Measurements from ENCODE around the gene CDC14A. TPM values are rescaled to one million over a fixed set of nuclear protein-coding genes. Genes with fewer than 3 reads are reported as not detected.
"Not testable (repeated sequence)": the region's sequence is repeated elsewhere in the genome, so short reads cannot be mapped to it uniquely, and the experiment has no call there.

The CDC14A gene
- total and polyA plus RNA-seq, 2 donors (not counting 1 experiment from before 2014, with no cell fraction given), result 1.4 to 3.5 TPM

DNA sequence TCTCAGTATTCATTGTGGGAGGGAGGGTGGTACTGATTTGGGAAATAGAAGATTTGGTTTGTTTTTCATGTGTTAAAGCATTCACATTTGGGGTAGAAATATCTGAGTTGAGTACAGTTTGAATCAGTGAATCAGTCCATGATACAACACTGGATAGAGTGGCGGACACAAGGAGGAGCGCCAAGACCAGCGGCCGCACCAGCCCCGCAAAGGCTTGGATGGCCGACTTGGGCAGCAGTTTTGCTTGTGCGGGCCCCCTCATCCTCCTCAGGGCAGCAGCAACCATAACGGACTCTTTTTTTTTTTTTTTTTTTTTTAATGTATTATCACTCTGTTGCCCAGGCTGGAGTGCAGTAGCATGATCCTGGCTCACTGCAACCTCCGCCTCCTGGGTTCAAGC is 20.0 kb upstream of the CDC14A start:
- DNase-seq (ENCODE audit: low read depth in 2 of 2), result no peak
- no peaks in the 10 kb centered on the region for H3K9me3 ChIP-seq (ENCODE audit: control insufficient read depth, insufficient read depth, low read depth, low read length)
- no peaks in the 10 kb centered on the region for H3K36me3 ChIP-seq (ENCODE audit: control insufficient read depth, insufficient read depth, low read length)
- TF ChIP-seq EZH2 (IDR thresholded peaks at IDR 0.05; ENCODE audit: low read length, missing control alignments), result no peak
- no peak overlapping the region for H3K9ac ChIP-seq (ENCODE audit: insufficient read depth, low read length)
- no peaks in the 10 kb centered on the region for H3K27me3 ChIP-seq (ENCODE audit: control insufficient read depth, insufficient read depth, low read length)
- H3K79me2 ChIP-seq (ENCODE audit: control insufficient read depth, insufficient read depth, low read length), result no peaks in the 10 kb centered on the region
- no peak overlapping the region for H2AFZ ChIP-seq (ENCODE audit: low read length)
- no peak overlapping the region for H3K4me3 ChIP-seq (replicated peaks in 1 of 4; ENCODE audit: control extremely low read depth in 1 of 4, insufficient read depth in 1 of 4, low read depth in 3 of 4, low read length in 4 of 4)
- no peaks in the 10 kb centered on the region for H4K20me1 ChIP-seq (ENCODE audit: control insufficient read depth, extremely low read depth, insufficient read depth, low read length)
- no peak overlapping the region for H3K27ac ChIP-seq (ENCODE audit: insufficient read depth, low read length)
- H3K4me2 ChIP-seq (ENCODE audit: extremely low read depth, insufficient read depth, low read length), result no peak overlapping the region
- no peaks in the 10 kb centered on the region for H3K4me1 ChIP-seq (ENCODE audit: control insufficient read depth, extremely low read depth, insufficient read depth, low read length)

DNA sequence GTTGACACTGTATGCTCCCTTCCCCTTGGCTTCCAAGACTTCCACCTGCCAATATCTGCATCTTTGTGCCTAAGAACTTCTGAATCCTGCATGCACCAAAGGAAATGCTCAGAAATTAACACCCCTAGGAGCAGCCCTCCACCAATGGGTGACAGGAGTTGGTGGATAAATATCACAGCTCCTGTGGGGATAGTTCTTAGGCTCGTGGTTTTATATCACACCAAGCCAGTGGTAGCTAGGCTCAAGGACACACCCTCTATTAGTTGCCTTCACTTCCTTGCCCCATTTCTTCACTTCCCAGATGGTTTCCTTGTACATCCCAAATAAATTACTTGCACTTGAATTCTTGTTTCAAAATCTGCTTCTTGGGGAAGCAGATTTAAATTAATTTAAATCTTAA is 16.9 kb upstream of the CDC14A start:
- DNase-seq (ENCODE audit: low read depth in 2 of 2), result no peak
- Histone ChIP-seq H3K27me3 (ENCODE audit: control insufficient read depth, insufficient read depth, low read length) (no peaks in the 10 kb centered on the region), H3K9ac (ENCODE audit: insufficient read depth, low read length) (no peak overlapping the region), H3K4me2 (ENCODE audit: extremely low read depth, insufficient read depth, low read length) (no peak overlapping the region), H3K27ac (ENCODE audit: insufficient read depth, low read length) (no peak overlapping the region), H3K4me3 (replicated peaks in 1 of 4; ENCODE audit: control extremely low read depth in 1 of 4, insufficient read depth in 1 of 4, low read depth in 3 of 4, low read length in 4 of 4) (no peak overlapping the region), H3K4me1 (ENCODE audit: control insufficient read depth, extremely low read depth, insufficient read depth, low read length) (no peaks in the 10 kb centered on the region), H4K20me1 (ENCODE audit: control insufficient read depth, extremely low read depth, insufficient read depth, low read length) (no peaks in the 10 kb centered on the region), H3K9me3 (ENCODE audit: control insufficient read depth, insufficient read depth, low read depth, low read length) (no peaks in the 10 kb centered on the region), H3K79me2 (ENCODE audit: control insufficient read depth, insufficient read depth, low read length) (no peaks in the 10 kb centered on the region), H3K36me3 (ENCODE audit: control insufficient read depth, insufficient read depth, low read length) (no peaks in the 10 kb centered on the region), H2AFZ (ENCODE audit: low read length) (no peak overlapping the region)
- TF ChIP-seq EZH2 (IDR thresholded peaks at IDR 0.05; ENCODE audit: low read length, missing control alignments), result no peak
- TF ChIP-seq, protein P1, sequence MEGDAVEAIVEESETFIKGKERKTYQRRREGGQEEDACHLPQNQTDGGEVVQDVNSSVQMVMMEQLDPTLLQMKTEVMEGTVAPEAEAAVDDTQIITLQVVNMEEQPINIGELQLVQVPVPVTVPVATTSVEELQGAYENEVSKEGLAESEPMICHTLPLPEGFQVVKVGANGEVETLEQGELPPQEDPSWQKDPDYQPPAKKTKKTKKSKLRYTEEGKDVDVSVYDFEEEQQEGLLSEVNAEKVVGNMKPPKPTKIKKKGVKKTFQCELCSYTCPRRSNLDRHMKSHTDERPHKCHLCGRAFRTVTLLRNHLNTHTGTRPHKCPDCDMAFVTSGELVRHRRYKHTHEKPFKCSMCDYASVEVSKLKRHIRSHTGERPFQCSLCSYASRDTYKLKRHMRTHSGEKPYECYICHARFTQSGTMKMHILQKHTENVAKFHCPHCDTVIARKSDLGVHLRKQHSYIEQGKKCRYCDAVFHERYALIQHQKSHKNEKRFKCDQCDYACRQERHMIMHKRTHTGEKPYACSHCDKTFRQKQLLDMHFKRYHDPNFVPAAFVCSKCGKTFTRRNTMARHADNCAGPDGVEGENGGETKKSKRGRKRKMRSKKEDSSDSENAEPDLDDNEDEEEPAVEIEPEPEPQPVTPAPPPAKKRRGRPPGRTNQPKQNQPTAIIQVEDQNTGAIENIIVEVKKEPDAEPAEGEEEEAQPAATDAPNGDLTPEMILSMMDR (conservative IDR thresholded peaks at IDR 0.05 in 1 of 2, IDR thresholded peaks at IDR 0.05 in 1 of 2; ENCODE audit: low read depth in 1 of 2, low read length in 2 of 2), result no peak

DNA sequence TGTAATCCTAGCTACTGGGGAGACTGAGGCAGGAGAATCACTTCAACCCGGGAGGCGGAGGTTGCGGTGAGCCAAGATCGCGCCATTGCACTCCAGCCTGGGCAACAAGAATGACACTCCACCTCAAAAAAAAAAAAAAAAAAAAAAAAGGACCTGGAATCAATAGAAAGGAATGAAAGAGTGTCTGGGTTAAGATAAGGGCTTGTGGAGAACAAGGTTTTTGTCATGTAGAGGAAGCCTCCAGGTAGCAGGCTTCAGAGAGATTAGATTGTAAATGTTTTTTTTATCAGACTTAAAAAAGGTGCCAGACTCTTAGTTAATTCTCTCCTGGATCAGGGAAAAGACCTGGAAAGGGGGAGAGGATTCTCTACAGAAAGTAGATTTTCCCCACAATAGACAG is 14.4 kb upstream of the CDC14A start:
- not testable (repeated sequence) for H4K20me1 ChIP-seq (ENCODE audit: control insufficient read depth, extremely low read depth, insufficient read depth, low read length); H3K9me3 ChIP-seq (ENCODE audit: control insufficient read depth, insufficient read depth, low read depth, low read length)

DNA sequence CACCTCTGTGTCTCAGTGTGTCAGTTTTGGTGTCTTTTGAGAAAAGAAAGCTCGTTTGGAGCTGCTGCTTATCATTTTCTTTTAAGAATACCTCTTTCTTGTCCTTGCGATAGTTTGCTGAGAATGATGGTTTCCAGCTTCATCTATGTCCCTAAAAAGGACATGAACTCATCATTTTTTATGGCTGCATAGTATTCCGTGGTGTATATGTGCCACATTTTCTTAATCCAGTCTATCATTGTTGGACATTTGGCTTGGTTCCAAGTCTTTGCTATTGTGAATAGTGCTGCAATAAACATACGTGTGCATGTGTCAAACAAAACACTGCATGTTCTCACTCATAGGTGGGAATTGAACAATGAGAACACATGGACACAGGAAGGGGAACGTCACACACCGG is 12.6 kb upstream of the CDC14A start:
- not testable (repeated sequence) for H3K27ac ChIP-seq (ENCODE audit: insufficient read depth, low read length); H2AFZ ChIP-seq (ENCODE audit: low read length); H3K4me1 ChIP-seq (ENCODE audit: control insufficient read depth, extremely low read depth, insufficient read depth, low read length)

More for the DNA sequence above, 14.4 kb upstream of the CDC14A start:
- not testable (repeated sequence) for H3K4me2 ChIP-seq (ENCODE audit: extremely low read depth, insufficient read depth, low read length); H3K9ac ChIP-seq (ENCODE audit: insufficient read depth, low read length); H3K27ac ChIP-seq (ENCODE audit: insufficient read depth, low read length); H3K36me3 ChIP-seq (ENCODE audit: control insufficient read depth, insufficient read depth, low read length); H3K79me2 ChIP-seq (ENCODE audit: control insufficient read depth, insufficient read depth, low read length); DNase-seq (ENCODE audit: low read depth in 2 of 2); H3K4me3 ChIP-seq (replicated peaks in 1 of 4; ENCODE audit: control extremely low read depth in 1 of 4, insufficient read depth in 1 of 4, low read depth in 3 of 4, low read length in 4 of 4); H3K4me1 ChIP-seq (ENCODE audit: control insufficient read depth, extremely low read depth, insufficient read depth, low read length); H2AFZ ChIP-seq (ENCODE audit: low read length); H3K27me3 ChIP-seq (ENCODE audit: control insufficient read depth, insufficient read depth, low read length)

More for the DNA sequence above, 12.6 kb upstream of the CDC14A start:
- not testable (repeated sequence) for H3K9me3 ChIP-seq (ENCODE audit: control insufficient read depth, insufficient read depth, low read depth, low read length); DNase-seq (ENCODE audit: low read depth in 2 of 2); H3K36me3 ChIP-seq (ENCODE audit: control insufficient read depth, insufficient read depth, low read length); H3K79me2 ChIP-seq (ENCODE audit: control insufficient read depth, insufficient read depth, low read length); H4K20me1 ChIP-seq (ENCODE audit: control insufficient read depth, extremely low read depth, insufficient read depth, low read length); H3K4me3 ChIP-seq (replicated peaks in 1 of 4; ENCODE audit: control extremely low read depth in 1 of 4, insufficient read depth in 1 of 4, low read depth in 3 of 4, low read length in 4 of 4); H3K4me2 ChIP-seq (ENCODE audit: extremely low read depth, insufficient read depth, low read length); H3K27me3 ChIP-seq (ENCODE audit: control insufficient read depth, insufficient read depth, low read length); H3K9ac ChIP-seq (ENCODE audit: insufficient read depth, low read length)

Measured in fibroblast of lung (primary cell).